HG03565 (cell line): ENCODE measurements around the gene NCF2.

Experiments used
- ATAC-seq: cut with Tn5 transposase; IDR thresholded peaks from one replicate; pipeline ENCODE4 v1.9.1; 2021; ENCODE audit warnings: mild to moderate bottlenecking, moderate library complexity; ENCODE audit not compliant: unreplicated experiment

Gene NCF2

DNA sequence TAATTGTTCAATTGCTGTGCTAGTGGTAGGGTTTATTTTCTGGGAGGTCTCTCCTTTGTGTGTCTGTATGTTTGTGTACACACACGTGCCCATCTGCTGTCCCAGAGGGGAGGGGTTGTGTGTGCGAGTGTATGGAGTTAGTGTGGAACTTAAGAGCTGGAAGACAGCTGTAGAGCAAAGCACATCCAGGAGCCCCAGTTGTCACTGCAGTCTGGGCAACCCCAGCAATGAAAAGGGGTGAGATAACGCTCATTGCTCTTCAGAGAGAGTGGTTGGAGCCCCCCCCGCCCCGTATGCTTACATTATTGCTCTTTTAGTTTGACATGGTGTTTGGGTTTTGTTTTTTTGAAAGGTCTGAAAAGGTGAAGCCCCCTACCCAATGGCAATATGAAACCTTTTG lies 36.9 kb downstream of the NCF2 start:
- ATAC-seq = no peak

DNA sequence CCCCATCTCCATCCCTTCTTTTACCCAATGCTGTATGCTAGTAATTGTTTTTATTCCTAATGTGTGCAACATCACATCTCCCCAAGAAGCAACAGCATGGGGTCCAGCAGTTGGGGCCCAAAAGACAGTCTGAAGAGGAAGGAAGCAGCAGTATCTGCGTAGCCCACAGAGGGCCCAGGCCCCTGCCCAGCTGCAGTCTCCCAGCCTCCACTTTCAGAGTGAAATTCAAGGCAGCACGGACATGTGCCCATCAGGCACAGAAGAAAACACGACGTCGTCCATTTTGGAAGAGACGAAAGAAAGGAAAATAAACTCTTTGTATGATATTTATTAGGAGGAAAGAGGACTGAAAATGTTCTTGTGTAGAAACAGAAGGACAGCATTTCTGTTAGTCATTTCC lies 37.4 kb downstream of the NCF2 start:
- no peak for ATAC-seq

GRCh38 chr1:183552441-183552840 lies 37.8 kb downstream of the NCF2 start:
- no peak for ATAC-seq

DNA sequence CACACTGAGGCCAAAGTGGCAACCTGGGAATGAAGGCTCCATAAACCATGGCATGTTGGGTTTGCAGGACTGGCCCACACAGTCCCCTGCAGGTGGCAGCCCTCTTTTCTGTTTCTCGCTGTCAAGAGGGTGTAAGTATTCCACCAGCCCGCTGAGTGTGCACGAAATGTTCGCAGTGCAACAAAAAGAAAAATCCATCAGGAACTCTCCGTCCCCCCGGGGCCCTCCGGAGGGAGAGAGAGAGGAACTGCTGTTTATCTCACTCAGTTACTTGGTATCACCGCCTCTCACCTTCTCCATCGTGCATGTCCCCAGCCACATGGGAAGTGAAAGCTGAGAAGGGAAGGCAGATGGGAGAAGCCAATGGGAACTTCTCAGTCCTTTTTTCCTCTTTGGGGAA lies 38.3 kb downstream of the NCF2 start:
- ATAC-seq = no peak

GRCh38 chr1:183550915-183551314 lies 39.3 kb downstream of the NCF2 start:
- no peak for ATAC-seq

DNA sequence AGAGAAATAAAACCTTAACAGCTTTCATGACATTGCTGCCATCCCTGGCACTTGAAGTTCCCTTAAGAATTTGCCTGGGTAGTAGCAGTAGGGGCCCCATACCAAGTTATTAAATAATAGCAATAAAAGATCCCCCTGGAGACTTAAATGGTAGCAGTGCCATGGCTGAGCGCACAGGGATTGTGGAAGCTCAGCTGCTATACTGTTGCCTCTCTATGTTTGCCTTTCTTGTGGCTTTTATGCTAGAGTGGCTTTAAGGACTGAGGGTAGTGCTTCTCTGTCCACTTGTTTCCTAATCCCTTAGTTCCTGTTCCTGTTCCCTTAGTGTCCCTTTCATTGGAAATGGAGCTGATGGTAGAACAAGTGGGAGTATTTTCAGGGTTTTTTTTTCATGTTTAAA lies 42.1 kb downstream of the NCF2 start:
- ATAC-seq = no peak

- no peak for ATAC-seq
These were observed 43.8 kb downstream of the NCF2 start for GRCh38 chr1:183546427-183546826.

DNA sequence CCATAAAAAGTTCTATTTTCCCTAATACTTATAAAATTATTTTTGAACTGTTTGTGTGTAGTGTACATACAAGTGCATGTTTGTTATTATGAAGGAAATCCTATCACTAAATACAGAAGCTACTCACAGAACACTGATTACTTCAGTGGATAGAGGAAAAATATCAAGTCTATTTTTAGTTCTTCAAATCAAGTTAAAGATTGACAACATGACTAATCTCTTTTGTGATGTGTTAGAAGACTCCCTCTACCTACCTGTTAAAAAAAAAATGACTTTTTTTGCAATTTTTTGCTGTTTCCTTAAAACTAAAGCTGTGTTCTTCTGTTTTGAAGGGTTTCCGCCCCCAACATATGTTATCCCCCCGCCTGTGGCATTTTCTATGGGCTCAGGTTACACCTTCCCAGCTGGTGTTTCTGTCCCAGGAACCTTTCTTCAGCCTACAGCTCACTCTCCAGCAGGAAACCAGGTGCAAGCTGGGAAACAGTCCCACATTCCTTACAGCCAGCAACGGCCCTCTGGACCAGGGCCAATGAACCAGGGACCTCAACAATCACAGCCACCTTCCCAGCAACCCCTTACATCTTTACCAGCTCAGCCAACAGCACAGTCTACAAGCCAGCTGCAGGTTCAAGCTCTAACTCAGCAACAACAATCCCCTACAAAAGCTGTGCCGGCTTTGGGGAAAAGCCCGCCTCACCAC lies 45.5 kb downstream of the NCF2 start:
- no peak for ATAC-seq

DNA sequence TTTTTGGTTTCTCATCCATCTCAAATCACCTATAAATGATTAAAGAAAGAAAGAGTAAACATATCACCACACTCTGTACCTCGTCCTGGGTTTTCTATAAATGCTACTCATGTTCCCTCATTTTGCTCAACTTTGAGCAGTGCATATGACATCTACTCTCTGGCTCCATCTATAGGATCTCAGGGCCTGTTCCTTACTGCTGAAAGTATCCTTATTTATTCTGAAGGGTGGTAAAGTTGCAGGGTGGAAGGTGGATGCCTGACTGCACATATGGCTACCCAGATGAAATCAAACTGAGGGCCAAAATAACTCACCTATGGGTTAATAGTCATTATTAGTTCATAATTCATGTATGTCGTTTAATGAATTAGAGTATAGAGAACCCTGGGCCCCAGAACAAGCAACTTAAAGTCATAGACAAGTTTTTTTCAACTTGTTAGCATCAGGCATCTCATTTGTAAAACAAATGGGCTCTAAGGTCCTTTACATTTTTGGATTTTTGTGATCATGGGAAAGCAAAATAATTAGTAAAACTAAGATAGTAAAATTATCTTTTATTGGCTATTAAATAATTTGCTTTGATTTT lies 46.5 kb downstream of the NCF2 start:
- peak; percentile 65 for ATAC-seq

DNA sequence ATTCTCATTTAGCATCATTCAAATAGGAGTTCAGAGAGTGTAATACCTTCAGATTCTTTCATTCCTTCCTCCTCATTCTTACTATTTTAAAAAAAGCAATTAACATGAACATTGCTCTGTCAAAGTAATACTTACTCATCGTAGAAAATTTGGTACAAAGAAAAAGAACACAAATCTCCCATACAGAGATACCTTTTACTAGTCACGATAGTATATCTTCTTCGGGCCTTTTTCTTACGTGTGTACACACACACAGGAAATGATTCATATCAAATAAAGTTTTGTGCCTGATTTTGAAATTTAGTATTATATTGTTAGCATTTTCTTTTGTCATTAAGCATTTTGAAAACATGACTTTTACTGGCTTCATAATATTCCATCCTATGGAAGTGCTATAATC lies 52.9 kb downstream of the NCF2 start:
- ATAC-seq = no peak

DNA sequence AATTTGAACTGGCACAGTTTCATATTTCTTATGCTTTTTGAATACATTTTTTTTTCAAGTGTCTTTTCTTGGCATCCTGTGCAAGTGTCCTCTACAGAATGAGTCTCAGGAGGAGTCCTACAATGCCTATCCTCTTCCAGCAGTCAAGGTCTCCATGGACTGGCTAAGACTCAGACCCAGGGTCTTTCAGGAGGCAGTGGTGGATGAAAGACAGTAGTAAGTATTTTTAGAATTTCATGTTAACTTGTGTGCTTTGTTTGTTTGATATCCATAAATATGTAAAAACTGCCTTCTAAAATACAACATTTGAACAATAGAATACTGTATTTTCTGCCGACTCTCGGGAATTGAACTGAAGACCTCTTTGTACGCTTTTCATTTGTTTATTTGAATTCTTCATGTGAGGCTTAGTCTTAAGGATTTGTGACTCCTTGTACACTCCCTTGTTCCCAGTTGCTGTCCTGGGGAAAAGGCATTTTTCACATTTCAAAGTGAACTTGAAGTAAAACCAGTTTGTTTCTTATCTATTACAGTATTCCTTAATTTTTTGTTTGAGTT lies 56.6 kb downstream of the NCF2 start:
- no peak for ATAC-seq

GRCh38 chr1:183528577-183528976 lies 61.7 kb downstream of the NCF2 start:
- no peak for ATAC-seq

- no peak for ATAC-seq
These were observed 68.2 kb downstream of the NCF2 start for GRCh38 chr1:183522104-183522503.

GRCh38 chr1:183520379-183520778 lies 69.9 kb downstream of the NCF2 start:
- no peak for ATAC-seq

GRCh38 chr1:183517401-183517800 lies 72.9 kb downstream of the NCF2 start:
- no peak for ATAC-seq

DNA sequence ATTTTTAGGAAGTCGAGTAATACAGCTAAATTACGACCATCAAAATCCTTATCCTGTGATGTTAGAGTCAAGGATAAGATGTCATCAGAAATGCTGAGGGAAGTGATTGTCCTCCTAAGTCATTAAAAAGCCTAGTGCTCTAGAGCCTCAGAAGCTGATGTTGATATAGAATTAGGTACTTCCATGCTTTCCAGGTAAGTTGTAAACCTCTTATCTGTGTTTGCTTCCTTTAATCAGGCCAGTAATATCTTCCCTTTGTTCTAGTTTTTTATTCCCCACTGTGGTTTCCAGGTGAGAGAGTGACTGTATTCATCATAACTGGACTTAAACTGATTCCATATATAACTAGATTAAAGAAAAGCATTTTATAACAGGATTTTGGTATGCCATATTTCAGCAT lies 73.5 kb downstream of the NCF2 start:
- ATAC-seq = no peak

GRCh38 chr1:183515002-183515689 lies 75.1 kb downstream of the NCF2 start:
- ATAC-seq = no peak

DNA sequence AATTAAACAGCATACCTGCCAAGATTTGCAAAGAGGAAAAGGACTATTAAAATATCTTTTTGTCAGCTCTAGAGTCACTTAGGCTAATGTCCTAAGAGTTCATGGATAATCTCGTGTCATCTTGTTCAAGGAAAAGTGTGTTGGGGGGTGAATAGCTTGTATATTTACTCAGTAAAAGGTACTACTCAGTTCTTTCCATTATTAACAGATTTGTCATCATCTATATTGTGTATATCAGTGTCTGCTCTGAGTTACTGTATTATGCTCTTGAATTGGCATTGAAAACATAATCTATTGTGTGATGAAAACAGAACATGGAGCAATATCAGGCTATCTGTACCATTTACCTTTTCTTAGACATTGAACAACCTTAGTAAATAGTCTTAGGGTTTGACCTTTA lies 76.0 kb downstream of the NCF2 start:
- ATAC-seq = no peak

DNA sequence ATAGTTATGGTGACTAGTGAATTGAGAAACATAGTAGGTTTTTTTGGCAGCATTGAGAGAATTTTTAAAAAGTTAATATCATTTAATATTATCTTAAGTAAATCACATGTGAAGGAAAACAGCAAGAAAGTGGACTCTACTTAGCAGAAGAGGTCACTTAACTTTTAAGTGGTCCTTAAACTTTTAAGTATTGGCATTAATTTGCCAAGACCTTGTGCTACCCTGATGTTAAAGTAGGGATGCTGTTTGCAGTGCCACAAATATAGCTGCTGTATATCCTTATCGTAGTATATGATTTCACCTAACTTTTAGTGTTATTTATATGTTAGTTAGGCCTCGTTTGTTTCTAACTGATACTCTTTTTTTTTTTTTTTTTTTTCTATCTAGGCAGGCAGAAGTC lies 77.8 kb downstream of the NCF2 start:
- no peak for ATAC-seq

DNA sequence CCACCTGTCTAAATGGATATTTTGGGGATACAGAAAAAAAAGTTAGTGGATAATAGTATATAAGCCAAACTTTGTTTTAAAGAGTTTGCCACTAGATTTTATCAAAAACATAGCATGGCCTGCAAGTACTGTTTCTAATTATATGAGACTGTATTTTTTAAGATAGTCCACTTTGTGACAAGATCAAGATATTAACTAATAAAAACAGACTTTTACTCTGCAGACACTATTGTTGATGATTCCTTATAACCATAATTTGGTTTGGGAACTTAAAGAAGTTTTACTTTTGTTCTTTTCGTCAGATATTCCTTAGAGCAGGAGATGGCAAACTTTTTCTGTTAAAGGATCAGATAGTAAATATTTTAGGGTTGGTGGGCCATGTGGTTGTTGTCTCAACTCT lies 81.6 kb downstream of the NCF2 start:
- no peak for ATAC-seq

- no peak for ATAC-seq
These were observed 83.7 kb downstream of the NCF2 start for GRCh38 chr1:183506561-183506960.
